Brain pericyte (primary cell): ENCODE results near the gene NCAPD2.

ENCODE experiments used
- DNase-seq: peaks from one replicate; pipeline ENCODE4 v3.0.0-alpha.2; 2012; ENCODE audit warnings: low read depth, low spot score

The NCAPD2 gene

GRCh38 chr12:6569786-6570185 lies 75.9 kb downstream of the NCAPD2 start:
- DNase-seq = no peak

- no peak for DNase-seq
These were observed 76.5 kb downstream of the NCAPD2 start for GRCh38 chr12:6570264-6570887.

GRCh38 chr12:6573001-6573400 lies 79.1 kb downstream of the NCAPD2 start:
- DNase-seq = no peak

GRCh38 chr12:6574576-6575295 lies 80.8 kb downstream of the NCAPD2 start:
- no peak for DNase-seq

- no peak for DNase-seq
These were observed 81.7 kb downstream of the NCAPD2 start for GRCh38 chr12:6575648-6576047.
